Activated CD8-positive, alpha-beta T cell treated with anti-CD3 and anti-CD28 coated beads, Interleukin-2, amount 10 ng/mL, durations not matched to agents 7 days and 5 days (primary cell): ENCODE measurements around the gene UST. TPM values are rescaled to one million over a fixed set of nuclear protein-coding genes. Genes with fewer than 3 reads are reported as not detected.
"Not testable (repeated sequence)": the region's sequence is repeated elsewhere in the genome, so short reads cannot be mapped to it uniquely, and the experiment has no call there.

Source experiments
- ATAC-seq: fragments of 150-1000 bp; cut with Tn5 transposase; one replicate; pipeline ENCODE4 v1.10.0; 2021; ENCODE audit warnings: moderate library complexity
- CTCF ChIA-PET: fragments of 350-600 bp; sonication (Branson Sonifier 250); formaldehyde crosslinking; loops from one replicate; lab custom pipeline; 2021; ENCODE audit warnings: antibody characterized with exemption; lab: Charles Lee
- POLR2A ChIA-PET: fragments of 350-600 bp; sonication (Branson Sonifier 250); formaldehyde crosslinking; loops from one replicate; lab custom pipeline; 2021; ENCODE audit warnings: antibody characterized with exemption; lab: Charles Lee
- DNase-seq: peaks from one replicate; pipeline ENCODE4 v3.0.0-alpha.2; 2020
- H3K27ac Mint-ChIP-seq: one replicate; pipeline ENCODE4 v1.8.0; 2021; ENCODE audit warnings: mild to moderate bottlenecking, mixed read lengths
- H3K27me3 Mint-ChIP-seq: one replicate; pipeline ENCODE4 v1.8.0; 2021; ENCODE audit warnings: low read depth, mixed read lengths
- H3K36me3 Mint-ChIP-seq: one replicate; pipeline ENCODE4 v1.8.0; 2021; ENCODE audit warnings: low read depth, mixed read lengths
- H3K4me1 Mint-ChIP-seq: one replicate; pipeline ENCODE4 v1.8.0; 2021; ENCODE audit warnings: low read depth, mixed read lengths
- H3K4me3 Mint-ChIP-seq: one replicate; pipeline ENCODE4 v1.8.0; 2021; ENCODE audit warnings: mild to moderate bottlenecking, mixed read lengths
- H3K9me3 Mint-ChIP-seq: one replicate; pipeline ENCODE4 v1.8.0; 2022; ENCODE audit warnings: mixed read lengths; ENCODE audit not compliant: insufficient read depth
- total RNA-seq, 2 experiments: library from RNA; stranded (reverse); gene quantifications; one replicate each; pipeline ENCODE4 v1.2.3, GENCODE V29; 2021

The UST gene
- total RNA-seq, 2 experiments from 2014 or later, result 0.16 to 0.42 TPM

GRCh38 chr6:148904896-148905870, 158.4 kb downstream of the UST start:
- ATAC-seq (no peak), DNase-seq (no peak)
- Mint-ChIP-seq H3K27me3 (peaks cover 2% of the 10 kb centered on the region), H3K9me3 (no peaks in the 10 kb centered on the region), H3K4me1 (no peaks in the 10 kb centered on the region), H3K36me3 (no peaks in the 10 kb centered on the region), H3K4me3 (no peak overlapping the region), H3K27ac (no peak overlapping the region)
- ChIA-PET CTCF (no interaction called here), POLR2A (no interaction called here)

DNA sequence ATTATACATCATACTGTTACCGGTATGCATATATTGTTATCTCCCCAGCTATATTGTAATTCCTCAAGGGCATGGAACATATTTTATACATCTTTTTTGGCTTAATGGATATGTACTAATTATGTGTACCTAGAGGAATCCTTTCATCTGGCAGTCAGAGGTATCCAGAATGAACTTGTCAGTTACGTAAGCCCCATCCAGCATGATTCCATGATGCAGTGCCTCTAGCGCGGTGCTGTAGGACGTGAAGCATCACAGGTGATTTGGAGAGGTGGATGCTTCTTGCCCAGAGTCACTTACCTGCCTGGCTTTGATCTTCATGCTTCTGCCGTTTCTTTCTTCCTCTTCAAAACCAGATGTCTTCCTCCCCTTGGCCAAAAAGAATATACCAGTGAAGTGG, 159.1 kb downstream of the UST start:
- ATAC-seq, result no peak
- Mint-ChIP-seq H3K27ac (no peak overlapping the region), H3K27me3 (peaks cover 2% of the 10 kb centered on the region), H3K4me1 (no peaks in the 10 kb centered on the region), H3K9me3 (no peaks in the 10 kb centered on the region), H3K36me3 (no peaks in the 10 kb centered on the region), H3K4me3 (no peak overlapping the region)
- ChIA-PET CTCF (no interaction called here), POLR2A (no interaction called here)
- no peak for DNase-seq

DNA sequence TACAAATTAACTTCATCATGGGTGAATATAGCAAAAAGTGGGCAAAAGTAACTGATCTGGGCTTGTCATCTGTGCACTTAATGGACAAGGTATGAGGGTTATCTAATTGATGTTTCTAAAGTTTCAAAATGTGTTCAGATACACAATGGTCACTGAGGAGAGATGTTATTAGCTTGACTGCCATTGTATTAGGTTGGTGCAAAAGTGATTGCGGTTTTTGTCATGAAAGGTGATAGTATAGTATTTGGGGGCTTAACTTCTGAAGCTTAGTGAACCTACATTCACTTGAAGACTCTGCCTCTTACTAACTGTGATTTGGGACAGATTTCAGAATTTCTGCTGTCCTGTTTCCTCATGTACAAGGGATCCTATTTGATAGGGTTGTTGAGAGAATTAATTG, 159.6 kb downstream of the UST start:
- peaks cover 2% of the 10 kb centered on the region for H3K27me3 Mint-ChIP-seq
- no peak overlapping the region for H3K4me3 Mint-ChIP-seq
- ChIA-PET CTCF (no interaction called here), POLR2A (no interaction called here)
- DNase-seq (no peak), ATAC-seq (no peak)
- H3K27ac Mint-ChIP-seq, result no peak overlapping the region
- H3K9me3 Mint-ChIP-seq, result no peaks in the 10 kb centered on the region
- no peaks in the 10 kb centered on the region for H3K4me1 Mint-ChIP-seq
- H3K36me3 Mint-ChIP-seq, result no peaks in the 10 kb centered on the region

- DNase-seq, result no peak
- ChIA-PET CTCF (no interaction called here), POLR2A (no interaction called here)
- H3K36me3 Mint-ChIP-seq, result no peaks in the 10 kb centered on the region
- no peak for ATAC-seq
- H3K27ac Mint-ChIP-seq, result no peak overlapping the region
- H3K4me3 Mint-ChIP-seq, result no peak overlapping the region
- H3K9me3 Mint-ChIP-seq, result no peaks in the 10 kb centered on the region
- peaks cover 2% of the 10 kb centered on the region for H3K27me3 Mint-ChIP-seq
- no peaks in the 10 kb centered on the region for H3K4me1 Mint-ChIP-seq
These were observed 160.7 kb downstream of the UST start for GRCh38 chr6:148907573-148907972.

GRCh38 chr6:148912252-148912651, 165.4 kb downstream of the UST start:
- no peak overlapping the region for H3K4me3 Mint-ChIP-seq
- DNase-seq, result no peak
- no peaks in the 10 kb centered on the region for H3K36me3 Mint-ChIP-seq
- no peak for ATAC-seq
- CTCF ChIA-PET, result no interaction called here
- no peaks in the 10 kb centered on the region for H3K27me3 Mint-ChIP-seq
- H3K27ac Mint-ChIP-seq, result no peak overlapping the region
- no peaks in the 10 kb centered on the region for H3K4me1 Mint-ChIP-seq
- POLR2A ChIA-PET, result no interaction called here
- no peaks in the 10 kb centered on the region for H3K9me3 Mint-ChIP-seq

DNA sequence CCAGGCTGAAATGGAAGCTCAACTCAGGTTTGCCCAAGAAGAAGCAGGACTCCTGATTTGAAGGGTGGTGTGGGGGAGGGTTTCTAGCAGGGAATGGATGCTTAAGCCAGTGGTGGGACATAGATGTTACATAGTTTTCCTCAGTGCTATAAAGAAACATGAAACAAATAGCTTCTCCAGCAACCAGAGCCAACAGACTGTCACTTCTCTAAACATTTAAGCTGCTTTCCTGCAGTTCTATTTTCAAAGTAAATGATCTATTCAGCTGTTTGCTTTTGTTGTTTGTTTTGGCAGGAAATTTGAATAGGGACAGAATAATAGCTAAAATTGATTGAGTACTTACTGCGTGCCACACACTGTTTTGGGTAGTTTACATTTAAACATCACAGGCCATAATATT, 169.0 kb downstream of the UST start:
- POLR2A ChIA-PET, result no interaction called here
- H3K27ac Mint-ChIP-seq, result no peak overlapping the region

DNA sequence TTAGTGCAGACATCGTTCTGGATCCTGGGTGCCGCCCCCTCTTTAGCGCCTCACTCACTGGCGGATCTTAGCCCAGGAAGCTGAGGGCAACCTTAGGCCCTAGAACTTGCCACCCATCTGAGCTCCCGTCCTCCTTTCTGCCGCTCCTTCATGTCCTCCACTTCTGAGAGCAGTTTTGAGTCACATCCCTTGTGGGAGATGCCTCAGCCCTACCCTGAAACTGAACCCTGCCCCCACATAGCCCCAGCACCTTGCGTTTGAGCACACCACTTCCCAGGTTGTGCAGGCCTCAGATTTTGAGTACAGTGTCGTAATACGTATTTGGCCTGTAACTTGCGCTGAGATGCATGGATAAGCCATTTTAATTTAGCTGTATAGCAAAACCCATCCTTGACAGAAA, 169.7 kb downstream of the UST start:
- ATAC-seq, H3K4me1 Mint-ChIP-seq, DNase-seq, H3K4me3 Mint-ChIP-seq, H3K27ac Mint-ChIP-seq, H3K27me3 Mint-ChIP-seq, H3K36me3 Mint-ChIP-seq, H3K9me3 Mint-ChIP-seq, CTCF ChIA-PET, POLR2A ChIA-PET: not testable (repeated sequence)

More for the DNA sequence above, 169.0 kb downstream of the UST start:
- ATAC-seq (no peak), DNase-seq (no peak)
- H3K9me3 Mint-ChIP-seq, result no peaks in the 10 kb centered on the region
- CTCF ChIA-PET, result no interaction called here
- no peak overlapping the region for H3K4me3 Mint-ChIP-seq
- no peaks in the 10 kb centered on the region for H3K36me3 Mint-ChIP-seq
- H3K27me3 Mint-ChIP-seq, result no peaks in the 10 kb centered on the region
- no peaks in the 10 kb centered on the region for H3K4me1 Mint-ChIP-seq

DNA sequence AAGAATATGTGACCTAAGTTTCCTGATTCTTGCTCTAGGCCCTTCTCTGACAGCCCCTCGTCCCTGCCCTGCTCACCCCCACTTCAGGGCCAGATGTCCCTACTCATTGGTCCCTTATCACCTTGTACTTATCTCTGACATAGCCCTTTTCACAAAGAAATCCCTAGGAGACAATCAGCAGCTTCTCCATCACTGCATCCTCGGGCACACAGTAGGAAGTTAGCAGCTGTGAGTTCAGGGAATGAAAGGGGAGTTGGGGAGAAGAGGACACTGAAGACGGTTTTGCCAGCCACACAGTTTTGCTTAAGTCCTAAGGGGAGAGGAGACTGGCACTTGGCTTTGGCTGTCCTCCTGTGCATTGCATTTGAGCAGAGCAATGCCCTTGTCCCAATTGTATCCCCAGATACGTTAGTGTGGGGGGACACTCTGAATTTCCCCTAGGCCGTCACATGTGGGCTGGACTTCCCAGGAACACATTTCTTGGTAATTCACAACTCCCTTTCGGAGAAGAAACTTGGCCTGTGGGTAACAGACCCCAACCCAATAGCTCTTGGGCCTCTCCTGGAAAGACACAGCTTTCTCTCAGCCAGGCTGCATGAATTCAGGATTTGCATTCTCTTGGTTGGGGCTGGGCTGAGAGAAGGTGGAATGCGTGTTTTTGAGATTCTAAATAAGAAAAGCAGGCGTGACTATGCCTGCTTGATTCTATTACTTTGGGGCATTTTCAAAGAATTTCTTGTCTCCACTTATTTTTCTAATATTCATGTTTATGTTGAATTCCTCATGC, 177.6 kb downstream of the UST start:
- Mint-ChIP-seq H3K27ac (no peak overlapping the region), H3K27me3 (peaks cover 4% of the 10 kb centered on the region), H3K9me3 (no peaks in the 10 kb centered on the region), H3K4me3 (no peak overlapping the region), H3K4me1 (no peaks in the 10 kb centered on the region), H3K36me3 (no peaks in the 10 kb centered on the region)
- DNase-seq (no peak), ATAC-seq (no peak)
- ChIA-PET POLR2A (no interaction called here), CTCF (no interaction called here)

- Mint-ChIP-seq H3K4me1 (no peaks in the 10 kb centered on the region), H3K4me3 (no peak overlapping the region), H3K27ac (no peak overlapping the region), H3K27me3 (peaks cover 4% of the 10 kb centered on the region), H3K9me3 (no peaks in the 10 kb centered on the region), H3K36me3 (no peaks in the 10 kb centered on the region)
- DNase-seq (no peak), ATAC-seq (no peak)
- CTCF ChIA-PET, result no interaction called here
- POLR2A ChIA-PET, result no interaction called here
These were observed 178.9 kb downstream of the UST start for GRCh38 chr6:148925701-148926100.

GRCh38 chr6:148926478-148926877, 179.6 kb downstream of the UST start:
- ATAC-seq (no peak), DNase-seq (no peak)
- no peaks in the 10 kb centered on the region for H3K4me1 Mint-ChIP-seq
- peaks cover 4% of the 10 kb centered on the region for H3K27me3 Mint-ChIP-seq
- H3K9me3 Mint-ChIP-seq, result no peaks in the 10 kb centered on the region
- POLR2A ChIA-PET, result no interaction called here
- CTCF ChIA-PET, result no interaction called here
- no peak overlapping the region for H3K27ac Mint-ChIP-seq
- H3K4me3 Mint-ChIP-seq, result no peak overlapping the region
- H3K36me3 Mint-ChIP-seq, result no peaks in the 10 kb centered on the region

GRCh38 chr6:148927586-148927985, 180.8 kb downstream of the UST start:
- no peaks in the 10 kb centered on the region for H3K9me3 Mint-ChIP-seq
- no peaks in the 10 kb centered on the region for H3K36me3 Mint-ChIP-seq
- H3K27me3 Mint-ChIP-seq, result peaks cover 4% of the 10 kb centered on the region
- DNase-seq, result no peak
- no peaks in the 10 kb centered on the region for H3K4me1 Mint-ChIP-seq
- H3K4me3 Mint-ChIP-seq, result no peak overlapping the region
- no peak overlapping the region for H3K27ac Mint-ChIP-seq
- ATAC-seq, result no peak
- CTCF ChIA-PET, result no interaction called here
- POLR2A ChIA-PET, result no interaction called here

DNA sequence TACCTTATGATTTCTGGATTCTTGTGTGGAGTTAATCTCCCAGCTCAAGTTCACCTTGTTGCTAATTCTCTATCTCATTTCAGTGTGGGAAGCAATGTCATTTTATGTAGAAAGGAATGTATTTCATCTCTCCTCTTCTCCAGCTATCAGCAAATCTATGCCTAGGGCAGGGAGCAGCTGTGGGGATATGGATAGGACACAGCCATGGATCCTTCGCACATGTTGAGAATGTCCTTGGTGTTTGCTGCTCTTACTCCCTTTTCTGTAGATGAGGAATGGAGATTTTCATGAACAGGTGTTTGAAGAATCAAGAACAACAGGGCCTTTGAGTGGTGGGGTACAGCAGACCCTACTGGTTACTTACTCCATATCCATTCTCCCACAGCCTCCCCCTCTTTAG, 182.0 kb downstream of the UST start:
- ATAC-seq (no peak), DNase-seq (no peak)
- H3K4me1 Mint-ChIP-seq, result no peaks in the 10 kb centered on the region
- H3K27ac Mint-ChIP-seq, result no peak overlapping the region
- POLR2A ChIA-PET, result no interaction called here
- no peak overlapping the region for H3K4me3 Mint-ChIP-seq
- no peaks in the 10 kb centered on the region for H3K9me3 Mint-ChIP-seq
- peaks cover 8% of the 10 kb centered on the region for H3K27me3 Mint-ChIP-seq
- no peaks in the 10 kb centered on the region for H3K36me3 Mint-ChIP-seq
- CTCF ChIA-PET, result interaction anchor here (1.2 kb wide), 1 partner anchor 168 kb away, joined by 4 read pairs; no protein-coding TSS in a partner anchor
